ENCODE results near the gene SMAD6. TPM values are rescaled to one million over a fixed set of nuclear protein-coding genes. Genes with fewer than 3 reads are reported as not detected.

Gene SMAD6
- polyA plus RNA-seq, 1 donor from 2014 or later = 0.16 TPM

- no peak overlapping the region for H3K4me2 ChIP-seq (ENCODE audit: low read length)
- H3K27me3 ChIP-seq (ENCODE audit: insufficient read depth, low read depth, low read length) = no peaks in the 10 kb centered on the region
- TF ChIP-seq, protein P1, sequence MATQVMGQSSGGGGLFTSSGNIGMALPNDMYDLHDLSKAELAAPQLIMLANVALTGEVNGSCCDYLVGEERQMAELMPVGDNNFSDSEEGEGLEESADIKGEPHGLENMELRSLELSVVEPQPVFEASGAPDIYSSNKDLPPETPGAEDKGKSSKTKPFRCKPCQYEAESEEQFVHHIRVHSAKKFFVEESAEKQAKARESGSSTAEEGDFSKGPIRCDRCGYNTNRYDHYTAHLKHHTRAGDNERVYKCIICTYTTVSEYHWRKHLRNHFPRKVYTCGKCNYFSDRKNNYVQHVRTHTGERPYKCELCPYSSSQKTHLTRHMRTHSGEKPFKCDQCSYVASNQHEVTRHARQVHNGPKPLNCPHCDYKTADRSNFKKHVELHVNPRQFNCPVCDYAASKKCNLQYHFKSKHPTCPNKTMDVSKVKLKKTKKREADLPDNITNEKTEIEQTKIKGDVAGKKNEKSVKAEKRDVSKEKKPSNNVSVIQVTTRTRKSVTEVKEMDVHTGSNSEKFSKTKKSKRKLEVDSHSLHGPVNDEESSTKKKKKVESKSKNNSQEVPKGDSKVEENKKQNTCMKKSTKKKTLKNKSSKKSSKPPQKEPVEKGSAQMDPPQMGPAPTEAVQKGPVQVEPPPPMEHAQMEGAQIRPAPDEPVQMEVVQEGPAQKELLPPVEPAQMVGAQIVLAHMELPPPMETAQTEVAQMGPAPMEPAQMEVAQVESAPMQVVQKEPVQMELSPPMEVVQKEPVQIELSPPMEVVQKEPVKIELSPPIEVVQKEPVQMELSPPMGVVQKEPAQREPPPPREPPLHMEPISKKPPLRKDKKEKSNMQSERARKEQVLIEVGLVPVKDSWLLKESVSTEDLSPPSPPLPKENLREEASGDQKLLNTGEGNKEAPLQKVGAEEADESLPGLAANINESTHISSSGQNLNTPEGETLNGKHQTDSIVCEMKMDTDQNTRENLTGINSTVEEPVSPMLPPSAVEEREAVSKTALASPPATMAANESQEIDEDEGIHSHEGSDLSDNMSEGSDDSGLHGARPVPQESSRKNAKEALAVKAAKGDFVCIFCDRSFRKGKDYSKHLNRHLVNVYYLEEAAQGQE (IDR thresholded peaks at IDR 0.05; ENCODE audit: borderline replicate concordance) = no peak
- TF ChIP-seq EP300 (conservative IDR thresholded peaks at IDR 0.05; ENCODE audit: poor library complexity, severe bottlenecking) = no peak
- TF ChIP-seq MXI1 (conservative IDR thresholded peaks at IDR 0.05; ENCODE audit: poor library complexity, severe bottlenecking) = no peak
- TF ChIP-seq TAF1 (IDR thresholded peaks at IDR 0.05; ENCODE audit: low read depth) = no peak
- TF ChIP-seq, protein P2, sequence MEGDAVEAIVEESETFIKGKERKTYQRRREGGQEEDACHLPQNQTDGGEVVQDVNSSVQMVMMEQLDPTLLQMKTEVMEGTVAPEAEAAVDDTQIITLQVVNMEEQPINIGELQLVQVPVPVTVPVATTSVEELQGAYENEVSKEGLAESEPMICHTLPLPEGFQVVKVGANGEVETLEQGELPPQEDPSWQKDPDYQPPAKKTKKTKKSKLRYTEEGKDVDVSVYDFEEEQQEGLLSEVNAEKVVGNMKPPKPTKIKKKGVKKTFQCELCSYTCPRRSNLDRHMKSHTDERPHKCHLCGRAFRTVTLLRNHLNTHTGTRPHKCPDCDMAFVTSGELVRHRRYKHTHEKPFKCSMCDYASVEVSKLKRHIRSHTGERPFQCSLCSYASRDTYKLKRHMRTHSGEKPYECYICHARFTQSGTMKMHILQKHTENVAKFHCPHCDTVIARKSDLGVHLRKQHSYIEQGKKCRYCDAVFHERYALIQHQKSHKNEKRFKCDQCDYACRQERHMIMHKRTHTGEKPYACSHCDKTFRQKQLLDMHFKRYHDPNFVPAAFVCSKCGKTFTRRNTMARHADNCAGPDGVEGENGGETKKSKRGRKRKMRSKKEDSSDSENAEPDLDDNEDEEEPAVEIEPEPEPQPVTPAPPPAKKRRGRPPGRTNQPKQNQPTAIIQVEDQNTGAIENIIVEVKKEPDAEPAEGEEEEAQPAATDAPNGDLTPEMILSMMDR (IDR thresholded peaks at IDR 0.05; ENCODE audit: poor library complexity, severe bottlenecking) = no peak
- no peak for TF ChIP-seq EZH2 (IDR thresholded peaks at IDR 0.05; ENCODE audit: borderline replicate concordance, insufficient read depth, low read length, poor library complexity, severe bottlenecking)
- TF ChIP-seq POLR2AphosphoS5 (IDR thresholded peaks at IDR 0.05) = no peak
- no peak for TF ChIP-seq SMC3 (conservative IDR thresholded peaks at IDR 0.05; ENCODE audit: poor library complexity)
- no peak for TF ChIP-seq RAD21 (conservative IDR thresholded peaks at IDR 0.05)
- no peaks in the 10 kb centered on the region for H3F3A ChIP-seq (ENCODE audit: insufficient read depth, low read length, poor library complexity, severe bottlenecking)
- H2AFZ ChIP-seq (ENCODE audit: low read depth, low read length) = no peak overlapping the region
- no peak overlapping the region for H3K4me3 ChIP-seq (ENCODE audit: low read length)
- H3K79me2 ChIP-seq (replicated peaks; ENCODE audit: insufficient read depth, low read length) = no peaks in the 10 kb centered on the region
- H3K9me2 ChIP-seq (ENCODE audit: insufficient read depth, low read length) = no peaks in the 10 kb centered on the region
- no peaks in the 10 kb centered on the region for H3K36me3 ChIP-seq (ENCODE audit: insufficient read depth, low read length)
- H4K20me1 ChIP-seq (ENCODE audit: insufficient read depth) = no peaks in the 10 kb centered on the region
- H3K9ac ChIP-seq (ENCODE audit: low read length) = no peak overlapping the region
- H3K27ac ChIP-seq (ENCODE audit: low read length) = no peak overlapping the region
- no peaks in the 10 kb centered on the region for H3K9me3 ChIP-seq (ENCODE audit: low read length)
Measured at GRCh38 chr15:66739287-66739686, 37.3 kb downstream of the SMAD6 start.

- no peaks in the 10 kb centered on the region for H3K9me3 ChIP-seq (ENCODE audit: low read length)
- no peaks in the 10 kb centered on the region for H3K79me2 ChIP-seq (replicated peaks; ENCODE audit: insufficient read depth, low read length)
- no peaks in the 10 kb centered on the region for H3K9me2 ChIP-seq (ENCODE audit: insufficient read depth, low read length)
- no peaks in the 10 kb centered on the region for H3F3A ChIP-seq (ENCODE audit: insufficient read depth, low read length, poor library complexity, severe bottlenecking)
- no peak overlapping the region for H2AFZ ChIP-seq (ENCODE audit: low read depth, low read length)
- no peak for TF ChIP-seq MXI1 (conservative IDR thresholded peaks at IDR 0.05; ENCODE audit: poor library complexity, severe bottlenecking)
- TF ChIP-seq, protein P2 (IDR thresholded peaks at IDR 0.05; ENCODE audit: poor library complexity, severe bottlenecking) = no peak
- TF ChIP-seq EZH2 (IDR thresholded peaks at IDR 0.05; ENCODE audit: borderline replicate concordance, insufficient read depth, low read length, poor library complexity, severe bottlenecking) = no peak
- TF ChIP-seq TAF1 (IDR thresholded peaks at IDR 0.05; ENCODE audit: low read depth) = no peak
- TF ChIP-seq RAD21 (conservative IDR thresholded peaks at IDR 0.05) = no peak
- TF ChIP-seq, protein P1 (IDR thresholded peaks at IDR 0.05; ENCODE audit: borderline replicate concordance) = no peak
- no peak for TF ChIP-seq POLR2AphosphoS5 (IDR thresholded peaks at IDR 0.05)
- no peak for TF ChIP-seq EP300 (conservative IDR thresholded peaks at IDR 0.05; ENCODE audit: poor library complexity, severe bottlenecking)
- H3K4me3 ChIP-seq (ENCODE audit: low read length) = no peak overlapping the region
- H3K27ac ChIP-seq (ENCODE audit: low read length) = no peak overlapping the region
- no peak overlapping the region for H3K9ac ChIP-seq (ENCODE audit: low read length)
- no peaks in the 10 kb centered on the region for H4K20me1 ChIP-seq (ENCODE audit: insufficient read depth)
- no peaks in the 10 kb centered on the region for H3K27me3 ChIP-seq (ENCODE audit: insufficient read depth, low read depth, low read length)
- H3K36me3 ChIP-seq (ENCODE audit: insufficient read depth, low read length) = no peaks in the 10 kb centered on the region
- H3K4me2 ChIP-seq (ENCODE audit: low read length) = no peak overlapping the region
Measured at GRCh38 chr15:66740802-66741201, 38.8 kb downstream of the SMAD6 start.

Measured in neural cell (in vitro differentiated cells).